SJCRH30 (cell line): ENCODE data around the gene PSEN1. TPM values are rescaled to one million over a fixed set of nuclear protein-coding genes. Genes with fewer than 3 reads are reported as not detected.
"Not testable (repeated sequence)": the region's sequence is repeated elsewhere in the genome, so short reads cannot be mapped to it uniquely, and the experiment has no call there.

Experiments
- DNase-seq, 2 experiments: peaks; one replicate each; pipeline ENCODE4 v3.0.0-alpha.2; 2015 to 2020
- H3K27ac ChIP-seq: fragments of 250-450 bp; sonication (Bioruptor Pico); 2 replicates; pipeline ENCODE4 v1.5.1; 2020; ENCODE audit warnings: mild to moderate bottlenecking, moderate library complexity
- H3K27me3 ChIP-seq: fragments of 250-450 bp; sonication (Bioruptor Pico); 2 replicates; pipeline ENCODE4 v1.5.1; 2020; ENCODE audit warnings: mild to moderate bottlenecking, moderate library complexity
- H3K36me3 ChIP-seq: fragments of 250-450 bp; sonication (Bioruptor Pico); 2 replicates; pipeline ENCODE4 v1.5.1; 2020; ENCODE audit warnings: mild to moderate bottlenecking, moderate library complexity
- H3K4me1 ChIP-seq: fragments of 250-450 bp; sonication (Bioruptor Pico); 2 replicates; pipeline ENCODE4 v1.5.1; 2020; ENCODE audit warnings: mild to moderate bottlenecking, moderate library complexity
- H3K4me3 ChIP-seq: fragments of 250-450 bp; sonication (Bioruptor Pico); 2 replicates; pipeline ENCODE4 v1.5.1; 2020; ENCODE audit warnings: mild to moderate bottlenecking, moderate library complexity
- H3K9me3 ChIP-seq: fragments of 250-450 bp; sonication (Bioruptor Pico); replicated peaks from 2 replicates; pipeline ENCODE4 v1.5.1; 2020; ENCODE audit warnings: mild to moderate bottlenecking, moderate library complexity
- total RNA-seq: library from RNA; depleted of rRNA; stranded (reverse); fragments of >200 nt; shearing (Covaris generic); gene quantifications from 2 replicates; pipeline ENCODE4 v1.2.3, GENCODE V29; 2014

PSEN1 gene
- total RNA-seq, 1 experiment from 2014 or later = 25.7 TPM

DNA sequence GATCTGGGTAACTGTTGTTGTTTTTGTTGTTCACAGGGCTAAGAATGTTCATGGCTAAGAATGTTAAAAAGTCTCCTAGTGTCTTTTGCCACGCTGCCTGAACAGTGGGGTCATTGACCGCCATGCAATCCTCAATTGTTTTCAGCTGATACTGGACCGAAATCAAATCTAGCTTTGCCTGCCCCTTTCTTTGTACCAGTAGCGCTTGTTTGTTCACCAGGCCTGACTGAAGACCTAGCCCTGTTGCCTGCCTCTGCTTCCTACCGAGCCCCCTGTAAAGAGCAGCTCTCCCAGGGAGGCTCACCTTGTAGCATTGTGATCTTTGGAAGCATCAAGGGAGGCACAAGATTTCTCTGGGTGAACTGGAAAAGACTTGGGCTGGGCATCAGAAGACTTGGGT, 6.7 kb downstream of the PSEN1 start:
- Histone ChIP-seq H3K36me3 (no peaks in the 10 kb centered on the region), H3K4me1 (no peaks in the 10 kb centered on the region), H3K9me3 (no peaks in the 10 kb centered on the region), H3K27me3 (no peaks in the 10 kb centered on the region), H3K27ac (no peak overlapping the region), H3K4me3 (no peak overlapping the region)
- DNase-seq = no peak

DNA sequence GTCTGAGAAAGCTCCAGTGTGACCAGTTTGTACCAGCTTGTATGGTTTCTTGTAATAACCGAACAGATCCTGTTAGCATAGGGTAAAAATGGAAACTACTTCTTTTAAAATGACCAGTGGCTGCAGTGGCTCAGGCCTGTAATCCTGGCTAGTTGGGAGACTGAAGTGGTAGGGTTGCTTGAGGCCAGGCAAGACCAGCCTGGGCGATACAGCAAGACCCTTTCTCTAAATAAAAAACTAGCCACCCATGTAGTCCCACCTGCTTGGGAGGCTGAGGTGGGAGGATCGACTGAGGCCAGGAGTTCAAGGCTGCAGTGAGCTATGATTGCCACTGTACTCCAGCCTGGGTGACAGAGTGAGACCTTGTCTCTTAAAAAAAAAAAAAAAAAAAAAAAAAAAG, 7.3 kb downstream of the PSEN1 start:
- DNase-seq = no peak
- no peaks in the 10 kb centered on the region for H3K36me3 ChIP-seq
- H3K27me3 ChIP-seq = no peaks in the 10 kb centered on the region
- H3K9me3 ChIP-seq = no peaks in the 10 kb centered on the region
- H3K4me3 ChIP-seq = no peak overlapping the region
- H3K27ac ChIP-seq = no peak overlapping the region
- no peaks in the 10 kb centered on the region for H3K4me1 ChIP-seq

DNA sequence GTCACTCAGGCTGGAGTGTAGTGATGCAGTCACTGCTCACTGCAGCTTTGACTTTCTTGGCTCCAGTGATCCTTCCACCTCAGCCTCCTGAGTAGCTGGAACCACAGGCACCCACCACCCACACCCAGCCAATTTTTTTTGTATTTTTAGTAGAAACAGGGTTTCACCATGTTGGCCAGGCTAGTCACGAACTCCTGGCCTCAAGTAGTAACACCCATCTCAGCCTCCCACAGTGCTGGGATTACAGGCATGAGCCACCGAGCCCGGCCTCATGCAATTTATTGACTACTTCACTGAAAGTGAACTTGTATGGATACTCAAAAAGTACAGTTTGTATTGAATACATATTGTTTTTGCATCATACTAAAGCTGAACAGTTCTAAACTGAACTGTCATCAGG, 9.1 kb downstream of the PSEN1 start:
- H3K9me3 ChIP-seq = no peaks in the 10 kb centered on the region
- H3K36me3 ChIP-seq = 0 out of 2 replicates have a peak, but pooled peaks cover 4% of the 10 kb centered on the region
- H3K4me3 ChIP-seq = no peak overlapping the region
- no peaks in the 10 kb centered on the region for H3K27me3 ChIP-seq
- H3K27ac ChIP-seq = no peak overlapping the region
- DNase-seq = no peak
- H3K4me1 ChIP-seq = no peaks in the 10 kb centered on the region

DNA sequence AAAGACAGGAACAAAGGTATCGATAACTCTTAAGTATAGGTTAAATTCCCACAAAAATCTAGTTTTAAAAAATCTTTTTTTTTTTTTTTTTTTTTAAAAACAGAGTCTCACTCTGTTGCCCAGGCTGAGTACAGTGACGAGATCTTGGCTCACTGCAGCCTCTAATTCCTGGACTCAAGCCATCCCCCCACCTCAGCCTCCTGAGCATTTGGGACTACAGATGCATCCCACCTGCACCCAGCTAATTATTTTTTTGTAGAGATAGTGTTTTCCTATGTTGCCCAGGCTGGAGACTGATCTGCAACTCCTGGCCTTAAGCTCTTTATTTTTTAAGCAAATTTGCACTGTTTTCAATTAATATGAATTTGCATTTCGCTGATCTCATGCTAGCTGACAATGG, 9.8 kb downstream of the PSEN1 start:
- Histone ChIP-seq H3K4me1 (no peaks in the 10 kb centered on the region), H3K36me3 (0 out of 2 replicates have a peak, but pooled peaks cover 4% of the 10 kb centered on the region), H3K27ac (no peak overlapping the region), H3K27me3 (no peaks in the 10 kb centered on the region), H3K9me3 (no peaks in the 10 kb centered on the region), H3K4me3 (no peak overlapping the region)
- no peak for DNase-seq

DNA sequence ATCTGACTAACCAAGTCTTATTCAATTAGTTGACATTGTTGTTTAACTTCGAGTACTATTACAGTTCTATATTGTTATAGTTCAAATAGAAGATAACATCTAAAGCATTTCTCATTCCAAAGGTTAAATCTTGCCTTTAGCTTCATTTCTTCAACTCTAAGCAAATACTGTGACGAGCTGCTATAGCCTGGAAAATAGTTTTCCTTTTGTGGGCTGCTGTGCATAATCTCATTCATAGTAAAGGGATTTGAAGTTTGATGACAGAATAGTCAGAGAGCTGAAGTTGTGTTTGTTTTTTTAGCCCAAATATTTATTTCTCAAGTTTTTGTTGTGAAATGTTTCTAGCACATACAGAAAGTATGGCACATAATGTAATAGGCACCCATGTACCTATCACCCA, 13.4 kb downstream of the PSEN1 start:
- no peak overlapping the region for H3K27ac ChIP-seq
- no peaks in the 10 kb centered on the region for H3K9me3 ChIP-seq
- H3K4me1 ChIP-seq = no peaks in the 10 kb centered on the region
- H3K36me3 ChIP-seq = 0 out of 2 replicates have a peak, but pooled peaks cover 4% of the 10 kb centered on the region
- H3K27me3 ChIP-seq = no peaks in the 10 kb centered on the region
- no peak for DNase-seq
- no peak overlapping the region for H3K4me3 ChIP-seq

DNA sequence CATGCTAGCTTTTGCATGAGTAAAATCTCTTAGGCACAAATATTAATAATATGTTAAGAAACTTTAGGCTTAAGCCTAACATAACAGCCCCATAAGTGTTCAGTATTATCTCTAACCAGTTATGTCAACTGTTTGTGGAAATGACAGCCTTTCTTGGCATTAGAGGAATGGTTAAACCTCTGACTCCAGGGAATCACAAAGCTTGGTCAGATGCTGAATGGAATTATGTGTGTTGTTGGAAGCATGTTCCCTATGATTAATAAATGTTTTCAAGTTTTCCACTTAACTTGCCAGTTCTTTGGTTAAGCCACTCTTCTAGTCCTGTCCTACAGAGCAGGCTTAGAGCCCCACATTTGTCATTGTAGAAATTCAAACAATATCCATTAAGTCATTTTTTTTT, 17.0 kb downstream of the PSEN1 start:
- Histone ChIP-seq H3K27ac (no peak overlapping the region), H3K27me3 (no peaks in the 10 kb centered on the region), H3K36me3 (0 out of 2 replicates have a peak, but pooled peaks cover 4% of the 10 kb centered on the region), H3K4me3 (no peak overlapping the region), H3K9me3 (no peaks in the 10 kb centered on the region), H3K4me1 (no peaks in the 10 kb centered on the region)
- no peak for DNase-seq

DNA sequence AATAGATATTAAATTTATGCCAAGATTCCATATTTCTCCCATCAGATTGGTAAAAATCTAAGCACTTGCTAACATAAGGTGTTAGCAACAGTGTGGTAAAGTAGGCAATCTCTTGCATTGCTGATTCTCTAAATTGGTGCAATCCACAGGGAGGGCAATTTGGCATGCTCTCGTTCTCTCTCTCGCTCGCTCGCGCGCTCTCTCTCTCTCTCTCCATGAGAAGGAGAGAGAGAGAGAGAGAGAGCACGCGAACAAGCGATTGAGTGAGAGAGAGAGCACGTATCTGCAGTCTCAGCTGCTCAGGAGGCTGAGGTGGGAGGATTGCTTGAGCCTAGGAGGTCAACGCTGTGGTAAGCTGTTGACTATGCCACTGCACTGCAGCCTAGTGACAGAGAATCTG, 25.9 kb downstream of the PSEN1 start:
- Histone ChIP-seq H3K4me3 (no peak overlapping the region), H3K9me3 (no peaks in the 10 kb centered on the region), H3K4me1 (no peaks in the 10 kb centered on the region), H3K27ac (no peak overlapping the region), H3K36me3 (0 out of 2 replicates have a peak, but pooled peaks cover 4% of the 10 kb centered on the region), H3K27me3 (no peaks in the 10 kb centered on the region)
- DNase-seq = no peak

- Histone ChIP-seq H3K36me3 (no peaks in the 10 kb centered on the region), H3K4me1 (no peaks in the 10 kb centered on the region), H3K27ac (no peak overlapping the region), H3K27me3 (no peaks in the 10 kb centered on the region), H3K4me3 (no peak overlapping the region), H3K9me3 (no peaks in the 10 kb centered on the region)
- DNase-seq = no peak
Observed at GRCh38 chr14:73166399-73166798, 30.1 kb downstream of the PSEN1 start.

DNA sequence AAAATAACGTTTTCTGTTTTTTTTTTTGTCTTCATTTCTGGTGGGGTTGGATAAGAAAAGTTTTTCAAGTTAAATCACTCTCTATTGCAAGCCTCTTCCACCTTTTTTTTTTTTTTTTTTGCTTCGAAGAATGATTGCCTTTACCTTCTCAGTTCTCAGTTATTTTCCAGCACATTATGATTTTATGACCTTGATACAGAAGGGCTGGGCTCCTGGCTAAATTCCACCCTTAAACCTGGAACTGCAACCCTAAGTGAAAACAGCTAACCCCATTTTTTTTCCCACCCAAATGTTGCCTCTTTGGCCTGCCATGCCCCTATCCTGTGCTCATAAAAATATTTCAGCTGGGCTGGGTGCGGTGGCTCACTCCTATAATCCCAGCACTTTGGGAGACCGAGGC, 31.4 kb downstream of the PSEN1 start:
- Histone ChIP-seq H3K36me3 (no peaks in the 10 kb centered on the region; the same call in 1 of the 2 replicates), H3K4me3 (no peak overlapping the region), H3K4me1 (no peaks in the 10 kb centered on the region), H3K9me3 (no peaks in the 10 kb centered on the region), H3K27me3 (no peaks in the 10 kb centered on the region), H3K27ac (no peak overlapping the region)
- DNase-seq = no peak

- DNase-seq = no peak
- no peak overlapping the region for H3K27ac ChIP-seq
- no peaks in the 10 kb centered on the region; the same call in 1 of the 2 replicates for H3K36me3 ChIP-seq
- no peaks in the 10 kb centered on the region for H3K27me3 ChIP-seq
- no peak overlapping the region for H3K4me3 ChIP-seq
- no peaks in the 10 kb centered on the region for H3K4me1 ChIP-seq
- H3K9me3 ChIP-seq = no peaks in the 10 kb centered on the region
Observed at GRCh38 chr14:73168274-73168673, 32.0 kb downstream of the PSEN1 start.

DNA sequence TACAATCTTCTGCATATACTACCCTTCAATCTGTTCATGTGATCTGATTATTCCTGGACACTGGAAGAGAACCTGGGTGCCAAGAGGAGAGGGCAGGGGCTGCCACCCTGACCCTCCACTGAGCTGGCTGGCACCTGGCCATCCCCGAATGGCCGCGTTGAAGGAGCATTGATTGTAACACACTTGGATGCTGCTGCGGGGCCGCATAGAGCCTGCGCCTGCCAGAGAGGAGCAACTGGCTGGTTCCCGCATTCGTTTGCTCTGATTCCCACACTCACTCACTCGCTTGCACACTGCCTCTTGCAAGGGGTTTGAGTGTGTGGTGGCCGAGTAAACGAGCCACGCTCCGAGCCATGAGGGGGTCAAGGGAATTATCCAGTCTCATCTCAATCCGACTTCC, 32.4 kb downstream of the PSEN1 start:
- Histone ChIP-seq H3K4me1 (no peaks in the 10 kb centered on the region), H3K27ac (no peak overlapping the region), H3K36me3 (no peaks in the 10 kb centered on the region; the same call in none of the 2 replicates)

GRCh38 chr14:73169855-73170254, 33.5 kb downstream of the PSEN1 start:
- not testable (repeated sequence) for H3K9me3 ChIP-seq, H3K27ac ChIP-seq, H3K36me3 ChIP-seq, DNase-seq, H3K4me3 ChIP-seq, H3K4me1 ChIP-seq, H3K27me3 ChIP-seq

More for the DNA sequence above, 32.4 kb downstream of the PSEN1 start:
- Histone ChIP-seq H3K9me3 (no peaks in the 10 kb centered on the region), H3K27me3 (no peaks in the 10 kb centered on the region), H3K4me3 (no peak overlapping the region)
- DNase-seq = no peak

DNA sequence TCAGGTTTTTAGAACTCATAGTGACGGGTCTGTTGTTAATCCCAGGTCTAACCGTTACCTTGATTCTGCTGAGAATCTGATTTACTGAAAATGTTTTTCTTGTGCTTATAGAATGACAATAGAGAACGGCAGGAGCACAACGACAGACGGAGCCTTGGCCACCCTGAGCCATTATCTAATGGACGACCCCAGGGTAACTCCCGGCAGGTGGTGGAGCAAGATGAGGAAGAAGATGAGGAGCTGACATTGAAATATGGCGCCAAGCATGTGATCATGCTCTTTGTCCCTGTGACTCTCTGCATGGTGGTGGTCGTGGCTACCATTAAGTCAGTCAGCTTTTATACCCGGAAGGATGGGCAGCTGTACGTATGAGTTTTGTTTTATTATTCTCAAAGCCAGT, 34.4 kb downstream of the PSEN1 start:
- Histone ChIP-seq H3K27me3 (no peaks in the 10 kb centered on the region), H3K27ac (no peak overlapping the region), H3K36me3 (no peaks in the 10 kb centered on the region; the same call in none of the 2 replicates), H3K4me1 (no peaks in the 10 kb centered on the region), H3K4me3 (no peak overlapping the region), H3K9me3 (no peaks in the 10 kb centered on the region)
- DNase-seq = no peak

DNA sequence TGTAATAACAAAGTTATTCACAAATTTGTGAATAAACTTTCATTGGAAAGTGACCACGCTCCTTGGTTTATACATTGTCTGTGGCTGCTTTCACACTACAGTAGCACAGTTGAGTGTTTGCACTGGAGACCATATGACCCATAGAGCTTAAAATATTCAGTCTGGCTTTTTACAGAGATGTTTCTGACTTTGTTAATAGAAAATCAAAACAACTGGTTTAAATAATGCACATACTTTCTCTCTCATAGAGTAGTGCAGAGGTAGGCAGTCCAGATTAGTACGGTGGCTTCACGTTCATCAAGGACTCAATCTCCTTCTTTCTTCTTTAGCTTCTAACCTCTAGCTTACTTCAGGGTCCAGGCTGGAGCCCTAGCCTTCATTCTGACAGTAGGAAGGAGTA, 36.2 kb downstream of the PSEN1 start:
- Histone ChIP-seq H3K9me3 (no peaks in the 10 kb centered on the region), H3K36me3 (no peaks in the 10 kb centered on the region; the same call in none of the 2 replicates), H3K27me3 (no peaks in the 10 kb centered on the region), H3K27ac (no peak overlapping the region), H3K4me3 (no peak overlapping the region), H3K4me1 (no peaks in the 10 kb centered on the region)
- no peak for DNase-seq

- Histone ChIP-seq H3K27ac (no peak overlapping the region), H3K4me3 (no peak overlapping the region), H3K9me3 (no peaks in the 10 kb centered on the region), H3K36me3 (no peaks in the 10 kb centered on the region; the same call in none of the 2 replicates), H3K4me1 (no peaks in the 10 kb centered on the region), H3K27me3 (no peaks in the 10 kb centered on the region)
- DNase-seq = peak in 1 of 2 experiments; percentile 53
Observed at GRCh38 chr14:73173092-73173735, 36.9 kb downstream of the PSEN1 start.

DNA sequence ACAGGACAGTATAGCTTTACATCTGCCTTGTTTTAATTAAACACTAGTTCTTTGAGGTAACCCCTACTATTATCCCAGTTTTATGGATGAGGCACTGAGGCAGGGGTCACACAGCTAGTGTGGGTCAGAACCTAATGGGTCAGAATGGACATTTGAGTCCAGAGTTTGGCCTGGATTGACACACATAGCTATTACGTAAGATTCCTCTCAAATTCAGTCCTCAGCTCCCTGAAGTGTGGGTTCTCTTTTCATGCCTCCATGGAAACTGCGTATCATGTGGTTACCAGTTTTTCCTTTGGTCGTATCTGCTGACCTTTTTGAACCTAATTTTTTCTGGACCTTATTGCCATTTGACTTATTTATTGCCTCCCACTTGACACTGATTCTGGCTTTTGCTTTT, 40.4 kb downstream of the PSEN1 start:
- H3K9me3 ChIP-seq = no peaks in the 10 kb centered on the region
- H3K4me3 ChIP-seq = no peak overlapping the region
- H3K27ac ChIP-seq = no peak overlapping the region
- H3K36me3 ChIP-seq = no peaks in the 10 kb centered on the region; the same call in none of the 2 replicates
- no peaks in the 10 kb centered on the region for H3K4me1 ChIP-seq
- H3K27me3 ChIP-seq = no peaks in the 10 kb centered on the region
- DNase-seq = no peak
